SK-N-MC (cell line): ENCODE results near the gene PARVB.

Source experiments
- EZH2 ChIP-seq: fragments of 200-600 bp; sonication (generic); IDR thresholded peaks from one replicate; pipeline ENCODE4 v1.6.1; 2017; ENCODE audit warnings: antibody characterized with exemption
- POLR2AphosphoS5 ChIP-seq: IDR thresholded peaks from 2 replicates; pipeline ENCODE4 v1.6.1; 2012; ENCODE audit warnings: mild to moderate bottlenecking, low read depth, low read length, borderline replicate concordance

DNA sequence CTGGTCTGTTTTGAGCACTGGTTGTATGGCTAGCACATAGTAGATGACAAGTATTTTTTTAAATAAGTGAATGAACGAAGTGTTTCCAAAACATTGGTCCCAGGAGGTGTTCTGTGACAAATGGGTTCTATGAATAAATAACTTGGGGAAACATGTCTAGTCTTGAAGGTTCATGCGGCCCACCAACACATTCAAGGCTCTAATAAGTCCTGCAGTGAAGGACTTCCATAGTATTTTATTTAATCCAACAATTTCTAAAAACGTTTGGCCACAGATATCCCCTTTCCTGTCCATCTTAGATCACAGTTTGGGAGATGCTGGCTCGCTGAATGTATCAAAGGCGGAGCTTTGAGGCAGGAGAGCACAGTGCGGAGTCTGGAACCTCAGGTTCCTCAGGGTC is 179.1 kb downstream of the PARVB start:
- TF ChIP-seq EZH2 (no peak), POLR2AphosphoS5 (no peak)
